Measurements from ENCODE around the gene ADSS1. TPM values are rescaled to one million over a fixed set of nuclear protein-coding genes. Genes with fewer than 3 reads are reported as not detected.

The ADSS1 gene
- total RNA-seq, 1 experiment from 2014 or later = 9.9 TPM

GRCh38 chr14:104795781-104796686 lies 72.0 kb downstream of the ADSS1 start (continued):
- no peak for TF ChIP-seq YY1 (IDR thresholded peaks at IDR 0.05; ENCODE audit: extremely low read depth, insufficient replicate concordance, low read depth, low read length)

- Histone ChIP-seq H3K9me2 (ENCODE audit: insufficient read depth) (no peaks in the 10 kb centered on the region), H3K27me3 (ENCODE audit: insufficient read depth, low read length) (no peaks in the 10 kb centered on the region), H3K9ac (ENCODE audit: low read length) (no peak overlapping the region), H4K20me1 (ENCODE audit: insufficient read depth) (no peaks in the 10 kb centered on the region), H3K79me2 (ENCODE audit: insufficient read depth, low read length) (peaks cover 33% of the 10 kb centered on the region), H3K9me3 (ENCODE audit: control insufficient read depth in 1 of 2, insufficient read depth in 1 of 2, low read depth in 1 of 2, low read length in 2 of 2) (no peaks in the 10 kb centered on the region), H3K4me3 (replicated peaks in 1 of 2; ENCODE audit: low read depth in 1 of 2, low read length in 2 of 2) (no peak overlapping the region), H3K27ac (ENCODE audit: low read depth, low read length) (no peak overlapping the region; the same call in 1 of the 2 replicates), H3K36me3 (ENCODE audit: control insufficient read depth in 1 of 2, insufficient read depth in 2 of 2, low read length in 2 of 2) (peaks cover 0 to 1% of the 10 kb centered on the region in 2 experiments; a peak in 1 of 4 replicates), H3K4me1 (ENCODE audit: control insufficient read depth in 1 of 2, insufficient read depth in 2 of 2, low read length in 2 of 2) (peaks cover 30 to 55% of the 10 kb centered on the region in 2 experiments), H3K4me2 (ENCODE audit: low read length) (peak overlapping the region; percentile 95; the same call in 1 of the 2 replicates), H2AFZ (ENCODE audit: low read depth, low read length, poor library complexity, severe bottlenecking) (no peak overlapping the region)
- intact Hi-C loops (cut with micrococcal nuclease) = no loop called here
- ChIA-PET POLR2A (no interaction called here), CTCF (no interaction called here), RAD21 (ENCODE audit: low non-redundant PET in 1 of 2, low total read pairs in 2 of 2, uncharacterized antibody in 2 of 2, unreplicated experiment in 2 of 2) (no interaction called here)
- ATAC-seq (no peak), DNase-seq (ENCODE audit: low read depth, low spot score) (no peak)
- no peak for TF ChIP-seq RAD21 (IDR thresholded peaks at IDR 0.05; ENCODE audit: low read depth)
- no peak for TF ChIP-seq EZH2phosphoT487 (IDR thresholded peaks at IDR 0.05; ENCODE audit: borderline replicate concordance)
- no peak for TF ChIP-seq TCF7L2 (IDR thresholded peaks at IDR 0.05; ENCODE audit: borderline replicate concordance, extremely low read depth, insufficient read depth, insufficient read length)
- no peak for TF ChIP-seq CEBPB (IDR thresholded peaks at IDR 0.05; ENCODE audit: low read depth)
- BruUV-seq (replicated peaks) = no TSS peak
Measured at GRCh38 chr14:104796687-104797081, 72.7 kb downstream of the ADSS1 start.

Small RNA genes within 50 kb of the gene (microRNA-seq; reads per million reads assigned to microRNA genes)
- not detected for gene MIR4710 (ENCODE audit: borderline number of aligned reads)

Other genes starting within 250 kb of the ADSS1 start
- gene C14orf180, start 144.5 kb upstream of the ADSS1 start, total RNA-seq (2021; ENCODE audit: unreplicated experiment) = not detected
- gene TMEM179, start 119.5 kb upstream of the ADSS1 start, total RNA-seq (2021; ENCODE audit: unreplicated experiment) = not detected
- gene INF2, start 34.6 kb upstream of the ADSS1 start, total RNA-seq (2021; ENCODE audit: unreplicated experiment) = 95.8 TPM
- gene SIVA1, start 28.9 kb downstream of the ADSS1 start, total RNA-seq (2021; ENCODE audit: unreplicated experiment) = 141 TPM
- gene AKT1, start 71.5 kb downstream of the ADSS1 start, total RNA-seq (2021; ENCODE audit: unreplicated experiment) = 152 TPM
- gene ZBTB42, start 76.9 kb downstream of the ADSS1 start, total RNA-seq (2021; ENCODE audit: unreplicated experiment) = 4.4 TPM
- 45.9 TPM for gene CEP170B, start 141.0 kb downstream of the ADSS1 start, total RNA-seq (2021; ENCODE audit: unreplicated experiment)
- gene PLD4, start 200.7 kb downstream of the ADSS1 start, total RNA-seq (2021; ENCODE audit: unreplicated experiment) = 0.12 TPM